HCT116 (cell line): Measurements from ENCODE around the gene ARHGAP31. TPM values are rescaled to one million over a fixed set of nuclear protein-coding genes. Genes with fewer than 3 reads are reported as not detected.

Source experiments
- ATAC-seq: fragments of 200-7000 bp; cut with Tn5 transposase; 2 replicates; pipeline ENCODE4 v1.9.1; 2020; ENCODE audit warnings: mild to moderate bottlenecking, moderate library complexity
- BruUV-seq: library from RNA; stranded (reverse); fragments of 400-500 nt; replicated peaks from 2 replicates; lab custom pipeline; 2021; lab: Mats Ljungman, UMichigan
- CTCF ChIA-PET: fragments of 300-600 bp; sonication (Branson Sonifier 250); formaldehyde crosslinking; loops from one replicate; lab custom pipeline; 2021; ENCODE audit warnings: antibody characterized with exemption; lab: Charles Lee
- POLR2A ChIA-PET: fragments of 300-600, 350-600 bp; sonication (Branson Sonifier 250); formaldehyde crosslinking; loops from one replicate; lab custom pipeline; 2021; ENCODE audit warnings: antibody characterized with exemption; lab: Charles Lee
- RAD21 ChIA-PET, 2 experiments: fragments of 300-600 bp; sonication (Branson Sonifier 250); formaldehyde crosslinking; loops; one replicate each; lab custom pipeline; 2023; ENCODE audit warnings: low total read pairs in 2 of 2; ENCODE audit not compliant: uncharacterized antibody in 2 of 2, unreplicated experiment in 2 of 2, low non-redundant PET in 1 of 2; lab: Charles Lee
- DNase-seq: peaks from one replicate; pipeline ENCODE4 v3.0.0-alpha.2; 2010; ENCODE audit warnings: low read depth, low spot score
- H2AFZ ChIP-seq: fragments of 200-600 bp; shearing (Covaris generic), sonication (generic); 2 replicates; pipeline ENCODE4 v1.6.1; 2017; ENCODE audit warnings: low read depth, mixed run types, mixed read lengths, antibody characterized with exemption, low read length; ENCODE audit not compliant: poor library complexity, severe bottlenecking
- H3K27ac ChIP-seq: 2 replicates; pipeline ENCODE4 v1.5.1; 2012; ENCODE audit warnings: low read depth, low read length
- H3K27me3 ChIP-seq: fragments of 200-600 bp; sonication (generic); 2 replicates; pipeline ENCODE4 v1.6.1; 2016; ENCODE audit warnings: mixed run types, low read length, mixed read lengths; ENCODE audit not compliant: insufficient read depth
- H3K36me3 ChIP-seq, 2 experiments: fragments of 200-500 bp in 1 of 2; fragments of 200-600 bp in 1 of 2; sonication (Bioruptor generic) in 1 of 2; sonication (generic) in 1 of 2; 2 replicates each; pipeline versions ENCODE4 v1.5.1 to v1.6.1; 2014 to 2016; ENCODE audit warnings: low read length in 2 of 2, inconsistent platforms in 1 of 2, mixed read lengths in 1 of 2, mixed run types in 1 of 2; ENCODE audit not compliant: insufficient read depth in 2 of 2, control insufficient read depth in 1 of 2
- H3K4me1 ChIP-seq, 2 experiments: fragments of 200-600 bp in 1 of 2; sonication (generic) in 1 of 2; 2 replicates each; pipeline versions ENCODE4 v1.5.1 to v1.6.1; 2012 to 2017; ENCODE audit warnings: low read length in 2 of 2, inconsistent platforms in 1 of 2, mild to moderate bottlenecking in 1 of 2, mixed read lengths in 1 of 2, mixed run types in 1 of 2, moderate library complexity in 1 of 2; ENCODE audit not compliant: insufficient read depth in 2 of 2, control insufficient read depth in 1 of 2
- H3K4me2 ChIP-seq: fragments of 200-600 bp; sonication (generic); 2 replicates; pipeline ENCODE4 v1.6.1; 2017; ENCODE audit warnings: mixed run types, low read length, mixed read lengths
- H3K4me3 ChIP-seq, 2 experiments: fragments of 200-600 bp in 1 of 2; sonication (generic) in 1 of 2; replicated peaks in 1 of 2; 2 replicates each; pipeline ENCODE4 v1.5.1; 2011 to 2016; ENCODE audit warnings: low read length in 2 of 2, control low read depth in 1 of 2, low read depth in 1 of 2, mild to moderate bottlenecking in 1 of 2, mixed read lengths in 1 of 2, mixed run types in 1 of 2
- H3K79me2 ChIP-seq: fragments of 200-600 bp; sonication (generic); 2 replicates; pipeline ENCODE4 v1.6.1; 2017; ENCODE audit warnings: mild to moderate bottlenecking, mixed run types, low read length, moderate library complexity, mixed read lengths; ENCODE audit not compliant: insufficient read depth
- H3K9ac ChIP-seq: fragments of 200-600 bp; sonication (generic); 2 replicates; pipeline ENCODE4 v1.6.1; 2016; ENCODE audit warnings: low read length, mixed read lengths
- H3K9me2 ChIP-seq: fragments of 200-600 bp; sonication (generic), shearing (Covaris generic); 2 replicates; pipeline ENCODE4 v1.6.1; 2017; ENCODE audit warnings: mixed run types, mild to moderate bottlenecking, moderate library complexity; ENCODE audit not compliant: insufficient read depth
- H3K9me3 ChIP-seq, 2 experiments: fragments of 200-500 bp in 1 of 2; fragments of 200-600 bp in 1 of 2; sonication (Bioruptor generic) in 1 of 2; sonication (generic) in 1 of 2; 2 replicates each; pipeline ENCODE4 v1.6.1; 2014 to 2017; ENCODE audit warnings: low read length in 2 of 2, mixed read lengths in 2 of 2, inconsistent platforms in 1 of 2, low read depth in 1 of 2, mild to moderate bottlenecking in 1 of 2, mixed run types in 1 of 2, moderate library complexity in 1 of 2; ENCODE audit not compliant: control insufficient read depth in 1 of 2, insufficient read depth in 1 of 2
- H4K20me1 ChIP-seq: fragments of 200-600 bp; sonication (generic), shearing (Covaris generic); 2 replicates; pipeline ENCODE4 v1.6.1; 2017; ENCODE audit warnings: mixed run types, mild to moderate bottlenecking, moderate library complexity; ENCODE audit not compliant: insufficient read depth
- EZH2 ChIP-seq: fragments of 200-600 bp; sonication (generic); IDR thresholded peaks from 2 replicates; pipeline ENCODE4 v1.6.1; 2017; ENCODE audit warnings: antibody characterized with exemption, mixed run types
- RAD21 ChIP-seq: IDR thresholded peaks from 2 replicates; pipeline ENCODE4 v1.6.1; 2012; ENCODE audit warnings: low read depth, mild to moderate bottlenecking
- SP1 ChIP-seq: IDR thresholded peaks from 2 replicates; pipeline ENCODE4 v1.6.1; 2012; ENCODE audit warnings: low read depth
- ZNF274 ChIP-seq: fragments of 200-500 bp; sonication (Bioruptor generic); IDR thresholded peaks from 2 replicates; pipeline ENCODE4 v1.6.1; 2014; ENCODE audit warnings: mild to moderate bottlenecking, low read depth, low read length, inconsistent platforms
- intact Hi-C: fragments of 100-400 bp; cut with micrococcal nuclease; formaldehyde crosslinking; loops from 2 replicates; pipeline ENCODE4 v1.10.0; 2022
- total RNA-seq: library from RNA; stranded (reverse); gene quantifications from one replicate; pipeline ENCODE4 v1.2.1, GENCODE V29; 2021; ENCODE audit not compliant: unreplicated experiment
- TF ChIP-seq, protein P1 (sequence below), 3 experiments: fragments of 200-600 bp in 1 of 3; sonication (generic) in 1 of 3; IDR thresholded peaks in 2 of 3; conservative IDR thresholded peaks in 1 of 3; 2 replicates each; pipeline ENCODE4 v1.5.1; 2012 to 2017; ENCODE audit warnings: low read depth in 2 of 3, low read length in 2 of 3, antibody characterized with exemption in 1 of 3, borderline replicate concordance in 1 of 3, control low read depth in 1 of 3, mild to moderate bottlenecking in 1 of 3, mixed read lengths in 1 of 3, mixed run types in 1 of 3, moderate library complexity in 1 of 3; ENCODE audit not compliant: insufficient read depth in 1 of 3
- TF ChIP-seq, protein P2 (sequence below): IDR thresholded peaks from 2 replicates; pipeline ENCODE4 v1.6.1; 2012
- TF ChIP-seq, protein P3 (sequence below): IDR thresholded peaks from 2 replicates; pipeline ENCODE4 v1.6.1; 2012

Gene ARHGAP31
- total RNA-seq, 1 experiment from 2014 or later = 0.93 TPM

GRCh38 chr3:119295816-119296726 lies 1.9 kb downstream of the ARHGAP31 start (continued):
- TF ChIP-seq, protein P1, sequence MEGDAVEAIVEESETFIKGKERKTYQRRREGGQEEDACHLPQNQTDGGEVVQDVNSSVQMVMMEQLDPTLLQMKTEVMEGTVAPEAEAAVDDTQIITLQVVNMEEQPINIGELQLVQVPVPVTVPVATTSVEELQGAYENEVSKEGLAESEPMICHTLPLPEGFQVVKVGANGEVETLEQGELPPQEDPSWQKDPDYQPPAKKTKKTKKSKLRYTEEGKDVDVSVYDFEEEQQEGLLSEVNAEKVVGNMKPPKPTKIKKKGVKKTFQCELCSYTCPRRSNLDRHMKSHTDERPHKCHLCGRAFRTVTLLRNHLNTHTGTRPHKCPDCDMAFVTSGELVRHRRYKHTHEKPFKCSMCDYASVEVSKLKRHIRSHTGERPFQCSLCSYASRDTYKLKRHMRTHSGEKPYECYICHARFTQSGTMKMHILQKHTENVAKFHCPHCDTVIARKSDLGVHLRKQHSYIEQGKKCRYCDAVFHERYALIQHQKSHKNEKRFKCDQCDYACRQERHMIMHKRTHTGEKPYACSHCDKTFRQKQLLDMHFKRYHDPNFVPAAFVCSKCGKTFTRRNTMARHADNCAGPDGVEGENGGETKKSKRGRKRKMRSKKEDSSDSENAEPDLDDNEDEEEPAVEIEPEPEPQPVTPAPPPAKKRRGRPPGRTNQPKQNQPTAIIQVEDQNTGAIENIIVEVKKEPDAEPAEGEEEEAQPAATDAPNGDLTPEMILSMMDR (IDR thresholded peaks at IDR 0.05 in 2 of 3, conservative IDR thresholded peaks at IDR 0.05 in 1 of 3; ENCODE audit: borderline replicate concordance in 1 of 3, insufficient read depth in 1 of 3, low read depth in 2 of 3, low read length in 2 of 3) = no peak

DNA sequence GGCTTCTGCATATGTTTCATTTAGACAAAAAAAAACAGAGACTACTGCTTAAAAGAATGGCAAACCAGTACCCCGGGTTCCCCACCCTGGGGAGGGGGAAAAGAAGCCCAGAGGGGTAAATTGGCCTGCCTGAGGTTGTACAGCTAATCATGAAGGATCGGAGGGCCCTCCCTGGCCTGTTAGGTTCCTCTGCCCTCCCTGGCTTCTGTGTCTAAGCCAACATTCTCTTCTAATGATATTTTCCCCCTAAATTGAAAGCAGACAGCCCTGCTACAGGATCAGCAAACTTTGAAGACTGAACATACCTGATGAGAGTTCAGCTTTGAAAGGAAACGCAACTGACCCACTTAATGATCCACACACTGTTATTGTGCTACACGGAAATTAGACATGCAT lies 2.5 kb downstream of the ARHGAP31 start:
- ChIA-PET RAD21 (no interaction called here), POLR2A (interaction anchor here (1.6 kb wide), 1 partner anchor 26 kb away, joined by 4 read pairs; no protein-coding TSS in a partner anchor), CTCF (no interaction called here)
- Histone ChIP-seq H3K27ac (no peak overlapping the region), H3K4me1 (peaks cover 4 to 16% of the 10 kb centered on the region in 2 experiments; a peak in 2 of 4 replicates), H3K4me2 (no peak overlapping the region), H3K4me3 (no peak overlapping the region), H3K9me3 (no peaks in the 10 kb centered on the region), H3K27me3 (no peaks in the 10 kb centered on the region), H4K20me1 (no peaks in the 10 kb centered on the region), H3K79me2 (no peaks in the 10 kb centered on the region), H3K36me3 (no peaks in the 10 kb centered on the region), H3K9ac (no peak overlapping the region)
- intact Hi-C loops = no loop called here
- DNase-seq (no peak), ATAC-seq (no peak)
- no TSS peak for BruUV-seq
- TF ChIP-seq EZH2 = no peak
- TF ChIP-seq SP1 = no peak
- TF ChIP-seq RAD21 = no peak
- TF ChIP-seq ZNF274 = no peak
- TF ChIP-seq, protein P2, sequence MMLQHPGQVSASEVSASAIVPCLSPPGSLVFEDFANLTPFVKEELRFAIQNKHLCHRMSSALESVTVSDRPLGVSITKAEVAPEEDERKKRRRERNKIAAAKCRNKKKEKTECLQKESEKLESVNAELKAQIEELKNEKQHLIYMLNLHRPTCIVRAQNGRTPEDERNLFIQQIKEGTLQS = no peak
- TF ChIP-seq, protein P3, sequence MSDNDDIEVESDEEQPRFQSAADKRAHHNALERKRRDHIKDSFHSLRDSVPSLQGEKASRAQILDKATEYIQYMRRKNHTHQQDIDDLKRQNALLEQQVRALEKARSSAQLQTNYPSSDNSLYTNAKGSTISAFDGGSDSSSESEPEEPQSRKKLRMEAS = no peak
- TF ChIP-seq, all 23 proteins: peak for 0
- Histone ChIP-seq H3K9me2 (no peaks in the 10 kb centered on the region), H2AFZ (no peak overlapping the region)
